Tibial nerve (tissue), 4 donors: ENCODE measurements around the gene AMBRA1. TPM values are rescaled to one million over a fixed set of nuclear protein-coding genes. Genes with fewer than 3 reads are reported as not detected.

Source experiments
- DNase-seq, 2 donors: peaks; one replicate each; pipeline ENCODE4 v3.0.0-alpha.2; 2019; ENCODE audit warnings: low spot score in 2 of 2
- H3K27ac ChIP-seq, 4 donors: fragments of 200-600 bp; sonication (generic) in 3 of 4; one replicate each; pipeline ENCODE4 v1.5.1; 2017 to 2019; ENCODE audit warnings: mild to moderate bottlenecking in 1 of 4
- H3K27me3 ChIP-seq, 2 donors: fragments of 200-600 bp; sonication (generic) in 1 of 2; one replicate each; pipeline versions ENCODE4 v1.5.1 to v1.6.0; 2017 to 2019
- H3K36me3 ChIP-seq, 3 donors: fragments of 200-600 bp; sonication (generic); one replicate each; pipeline ENCODE4 v1.5.1; 2018 to 2019
- H3K4me1 ChIP-seq, 4 donors: fragments of 200-600 bp; sonication (generic) in 3 of 4; one replicate each; pipeline ENCODE4 v1.5.1; 2017 to 2019
- H3K4me3 ChIP-seq, 4 donors: fragments of 200-600 bp; sonication (generic) in 3 of 4; one replicate each; pipeline ENCODE4 v1.5.1; 2017 to 2019; ENCODE audit warnings: mild to moderate bottlenecking in 1 of 4, moderate library complexity in 1 of 4
- H3K9me3 ChIP-seq, 4 donors: fragments of 200-600 bp; sonication (generic) in 3 of 4; one replicate each; pipeline ENCODE4 v1.5.1; 2017 to 2019
- CTCF ChIP-seq, 5 experiments: fragments of 200-600 bp in 3 of 5; fragments of 450-650 bp in 2 of 5; sonication (generic) in 3 of 5; IDR thresholded peaks; one replicate each; pipeline ENCODE4 v1.5.1; 2016 to 2019; ENCODE audit warnings: antibody characterized with exemption in 5 of 5, mild to moderate bottlenecking in 3 of 5, moderate library complexity in 2 of 5
- EP300 ChIP-seq, 2 donors: sonication (generic); formaldehyde crosslinking; IDR thresholded peaks; one replicate each; pipeline ENCODE4 v1.6.1; 2017; ENCODE audit warnings: antibody characterized with exemption in 2 of 2, mild to moderate bottlenecking in 1 of 2
- POLR2A ChIP-seq, 2 donors: fragments of 450-650 bp; IDR thresholded peaks; one replicate each; pipeline ENCODE4 v1.6.1; 2017; ENCODE audit warnings: antibody characterized with exemption in 2 of 2, mild to moderate bottlenecking in 2 of 2, moderate library complexity in 2 of 2
- WGBS, 2 donors: methylation state at CpG; one replicate each; pipeline ENCODE4 v1.1.5; 2018; 5-methylcytosine and 5-hydroxymethylcytosine counted together
- total RNA-seq, 4 donors: library from RNA; depleted of rRNA; stranded (reverse); fragments of >200 nt; gene quantifications; one replicate each; pipeline ENCODE4 v1.1.0, GENCODE V29; 2016

The AMBRA1 gene
- total RNA-seq, 4 donors from 2014 or later: 31.0 to 43.7 (median 35.8) TPM

- WGBS, 2 donors: 3 to 4% methylated on average over 40 to 45 of the region's 71 CpGs
- Histone ChIP-seq H3K36me3 (peaks cover 0 to 23% (median 6%) of the 10 kb centered on the region in 3 donors), H3K27ac (no peak overlapping the region), H3K9me3 (no peaks in the 10 kb centered on the region), H3K27me3 (peaks cover 5 to 48% of the 10 kb centered on the region in 2 donors), H3K4me1 (peaks cover 0 to 51% (median 30%) of the 10 kb centered on the region in 4 donors), H3K4me3 (peak overlapping the region; percentile 2 to 49 (median 19))
- TF ChIP-seq EP300 (IDR thresholded peaks at IDR 0.05): peak in 1 of 2 donors; percentile 40
- TF ChIP-seq POLR2A (IDR thresholded peaks at IDR 0.05): no peak
- no peak for TF ChIP-seq CTCF (IDR thresholded peaks at IDR 0.05)
- peak; percentile 65 to 70 for DNase-seq
Measured at GRCh38 chr11:46392421-46393230, 201.2 kb downstream of the AMBRA1 start.

GRCh38 chr11:46391578-46392420, 202.0 kb downstream of the AMBRA1 start, which contains the start of gene CHRM4:
CHRM4 (minus strand) TSS chr11:46391776; CDS start chr11:46386557, 5,219 bp downstream.
- Histone ChIP-seq H3K27ac (no peak within 1 kb of the TSS), H3K27me3 (peaks cover 5 to 55% of the 10 kb centered on the region in 2 donors)
- DNase-seq: no peak

GRCh38 chr11:46391186-46391577, 202.6 kb downstream of the AMBRA1 start:
- DNase-seq: no peak
- peaks cover 0 to 52% (median 30%) of the 10 kb centered on the region in 4 donors for H3K4me1 ChIP-seq
- H3K27me3 ChIP-seq: peaks cover 5 to 61% of the 10 kb centered on the region in 2 donors
- H3K36me3 ChIP-seq: peaks cover 0 to 8% (median 0%) of the 10 kb centered on the region in 3 donors
- no peak overlapping the region for H3K27ac ChIP-seq
- TF ChIP-seq POLR2A (IDR thresholded peaks at IDR 0.05) (no peak), EP300 (IDR thresholded peaks at IDR 0.05) (no peak), CTCF (IDR thresholded peaks at IDR 0.05) (no peak)
- H3K9me3 ChIP-seq: no peaks in the 10 kb centered on the region
- 5% methylated on average over 8 to 12 of the region's 31 CpGs for WGBS, 2 donors
- H3K4me3 ChIP-seq: peak overlapping the region in 1 of 4 donors; percentile 49

More at GRCh38 chr11:46391578-46392420, 202.0 kb downstream of the AMBRA1 start, which contains the start of gene CHRM4:
- peaks cover 0 to 14% (median 0%) of the 10 kb centered on the region in 3 donors for H3K36me3 ChIP-seq
- peak within 1 kb of the TSS in 3 of 4 donors; percentile 2 to 49 (median 32) for H3K4me3 ChIP-seq
- TF ChIP-seq EP300 (IDR thresholded peaks at IDR 0.05): no peak
- no peak for TF ChIP-seq POLR2A (IDR thresholded peaks at IDR 0.05)
- no peak for TF ChIP-seq CTCF (IDR thresholded peaks at IDR 0.05)
- no peaks in the 10 kb centered on the region for H3K9me3 ChIP-seq
- H3K4me1 ChIP-seq: peaks cover 0 to 52% (median 30%) of the 10 kb centered on the region in 4 donors
- WGBS, 2 donors: 1 to 9% methylated on average over 12 to 72 of the region's 123 CpGs

GRCh38 chr11:46390331-46391171, 203.3 kb downstream of the AMBRA1 start:
- DNase-seq: no peak
- H3K36me3 ChIP-seq: peaks cover 0 to 2% (median 0%) of the 10 kb centered on the region in 3 donors
- no peak for TF ChIP-seq POLR2A (IDR thresholded peaks at IDR 0.05)
- TF ChIP-seq CTCF (IDR thresholded peaks at IDR 0.05): no peak
- TF ChIP-seq EP300 (IDR thresholded peaks at IDR 0.05): no peak
- peaks cover 5 to 67% of the 10 kb centered on the region in 2 donors for H3K27me3 ChIP-seq
- no peak overlapping the region for H3K27ac ChIP-seq
- WGBS, 2 donors: 4 to 8% methylated on average over 30 to 31 of the region's 49 CpGs
- peak overlapping the region in 1 of 4 donors; percentile 49 for H3K4me3 ChIP-seq
- H3K4me1 ChIP-seq: peaks cover 0 to 52% (median 30%) of the 10 kb centered on the region in 4 donors
- H3K9me3 ChIP-seq: no peaks in the 10 kb centered on the region
